ENCODE data around the gene G6PD.
"Not testable (repeated sequence)": the region's sequence is repeated elsewhere in the genome, so short reads cannot be mapped to it uniquely, and the experiment has no call there.

DNA sequence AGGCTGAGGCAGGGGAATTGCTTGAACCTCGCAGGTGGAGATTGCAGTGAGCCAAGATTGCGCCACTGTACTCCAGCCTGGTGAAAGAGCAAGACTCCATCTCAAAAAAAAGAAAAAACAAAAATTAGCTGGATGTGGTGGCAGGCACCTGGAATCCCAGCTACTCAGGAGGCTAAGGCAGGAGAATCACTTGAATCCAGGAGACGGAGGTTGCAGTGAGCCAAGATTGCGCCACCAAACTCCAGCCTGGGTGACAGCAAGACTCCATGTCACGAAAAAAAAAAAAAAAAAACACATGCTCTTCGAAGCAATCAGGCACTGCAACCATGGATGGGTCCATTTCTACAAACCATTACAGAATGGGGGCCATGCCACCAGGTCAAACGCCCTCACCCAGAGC, 6.3 kb downstream of the G6PD start:
- TF ChIP-seq POLR2A, POLR2AphosphoS5 (IDR thresholded peaks at IDR 0.05): not testable (repeated sequence)
- TF ChIP-seq, protein P1, sequence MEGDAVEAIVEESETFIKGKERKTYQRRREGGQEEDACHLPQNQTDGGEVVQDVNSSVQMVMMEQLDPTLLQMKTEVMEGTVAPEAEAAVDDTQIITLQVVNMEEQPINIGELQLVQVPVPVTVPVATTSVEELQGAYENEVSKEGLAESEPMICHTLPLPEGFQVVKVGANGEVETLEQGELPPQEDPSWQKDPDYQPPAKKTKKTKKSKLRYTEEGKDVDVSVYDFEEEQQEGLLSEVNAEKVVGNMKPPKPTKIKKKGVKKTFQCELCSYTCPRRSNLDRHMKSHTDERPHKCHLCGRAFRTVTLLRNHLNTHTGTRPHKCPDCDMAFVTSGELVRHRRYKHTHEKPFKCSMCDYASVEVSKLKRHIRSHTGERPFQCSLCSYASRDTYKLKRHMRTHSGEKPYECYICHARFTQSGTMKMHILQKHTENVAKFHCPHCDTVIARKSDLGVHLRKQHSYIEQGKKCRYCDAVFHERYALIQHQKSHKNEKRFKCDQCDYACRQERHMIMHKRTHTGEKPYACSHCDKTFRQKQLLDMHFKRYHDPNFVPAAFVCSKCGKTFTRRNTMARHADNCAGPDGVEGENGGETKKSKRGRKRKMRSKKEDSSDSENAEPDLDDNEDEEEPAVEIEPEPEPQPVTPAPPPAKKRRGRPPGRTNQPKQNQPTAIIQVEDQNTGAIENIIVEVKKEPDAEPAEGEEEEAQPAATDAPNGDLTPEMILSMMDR (IDR thresholded peaks at IDR 0.05), result not testable (repeated sequence)
